SK-N-SH (cell line): Measurements from ENCODE around the gene PITPNM3.

Source experiments
- CHD2 ChIP-seq: fragments of 150-350 bp; IDR thresholded peaks from 2 replicates; pipeline ENCODE4 v1.6.1; 2018; ENCODE audit warnings: low read length; ENCODE audit not compliant: partially characterized antibody
- EP300 ChIP-seq, 2 experiments: IDR thresholded peaks; 2 replicates each; pipeline versions ENCODE4 v1.4.0 to v1.6.1; 2012; ENCODE audit warnings: borderline replicate concordance in 1 of 2, low read depth in 1 of 2, low read length in 1 of 2
- EZH2phosphoT487 ChIP-seq: fragments of 200-600 bp; sonication (generic); IDR thresholded peaks from 2 replicates; pipeline ENCODE4 v1.6.1; 2017; ENCODE audit warnings: low read depth, mixed run types, mild to moderate bottlenecking, antibody characterized with exemption, moderate library complexity, borderline replicate concordance
- GABPA ChIP-seq: IDR thresholded peaks from 2 replicates; pipeline ENCODE4 v1.4.0; 2012; ENCODE audit warnings: low read depth, mild to moderate bottlenecking
- NRF1 ChIP-seq: IDR thresholded peaks from 2 replicates; pipeline ENCODE4 v1.6.1; 2012; ENCODE audit warnings: low read depth, mild to moderate bottlenecking, low read length
- POLR2AphosphoS5 ChIP-seq: IDR thresholded peaks from 2 replicates; pipeline ENCODE4 v1.6.1; 2012; ENCODE audit warnings: low read depth, low read length
- SMC3 ChIP-seq: IDR thresholded peaks from 2 replicates; pipeline ENCODE4 v1.6.1; 2012; ENCODE audit warnings: low read depth, low read length, improper control_type of control experiment
- TEAD4 ChIP-seq: IDR thresholded peaks from 2 replicates; pipeline ENCODE4 v1.4.0; 2012; ENCODE audit warnings: mild to moderate bottlenecking, borderline replicate concordance; ENCODE audit not compliant: insufficient read depth
- TF ChIP-seq, protein P1 (sequence below): fragments of 200-600 bp; sonication (generic); IDR thresholded peaks from 2 replicates; pipeline ENCODE4 v1.6.1; 2017; ENCODE audit warnings: antibody characterized with exemption, mild to moderate bottlenecking, moderate library complexity

DNA sequence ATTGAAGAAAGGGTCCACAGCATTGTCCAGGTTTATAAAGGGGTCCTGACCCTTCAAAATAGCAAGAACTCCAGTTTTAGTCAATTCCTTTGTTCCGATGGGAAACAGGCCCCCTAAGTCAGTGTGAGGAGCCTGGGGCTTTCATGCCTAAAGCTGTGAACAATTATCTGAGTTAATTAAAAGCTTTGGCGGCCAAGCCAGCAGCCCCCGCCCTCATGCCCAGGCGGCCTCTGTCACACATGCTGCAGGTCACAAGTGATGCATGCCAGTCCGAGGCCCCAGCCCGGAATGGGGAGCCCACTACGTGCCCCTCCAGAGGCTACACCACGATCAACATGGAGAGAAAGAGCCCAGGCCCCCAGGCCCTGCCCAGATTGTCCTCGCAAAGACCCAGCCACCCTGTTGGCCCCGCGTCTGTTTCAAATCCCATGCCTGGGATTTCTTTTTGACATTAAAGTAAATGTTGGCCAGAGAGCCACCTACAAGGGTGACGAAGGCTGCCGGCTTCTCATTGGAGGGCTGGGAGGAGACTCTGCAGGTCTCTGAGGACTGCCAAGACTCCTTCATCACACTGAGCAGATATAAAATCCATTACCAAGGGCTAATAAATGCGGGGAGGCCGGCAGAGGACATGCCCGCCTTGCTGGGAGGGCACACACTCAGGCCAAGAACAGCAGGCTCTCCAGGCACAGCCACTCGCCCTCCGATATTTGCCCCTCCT, 14.5 kb upstream of the PITPNM3 start:
- TF ChIP-seq POLR2AphosphoS5 = no peak
- TF ChIP-seq, protein P1, sequence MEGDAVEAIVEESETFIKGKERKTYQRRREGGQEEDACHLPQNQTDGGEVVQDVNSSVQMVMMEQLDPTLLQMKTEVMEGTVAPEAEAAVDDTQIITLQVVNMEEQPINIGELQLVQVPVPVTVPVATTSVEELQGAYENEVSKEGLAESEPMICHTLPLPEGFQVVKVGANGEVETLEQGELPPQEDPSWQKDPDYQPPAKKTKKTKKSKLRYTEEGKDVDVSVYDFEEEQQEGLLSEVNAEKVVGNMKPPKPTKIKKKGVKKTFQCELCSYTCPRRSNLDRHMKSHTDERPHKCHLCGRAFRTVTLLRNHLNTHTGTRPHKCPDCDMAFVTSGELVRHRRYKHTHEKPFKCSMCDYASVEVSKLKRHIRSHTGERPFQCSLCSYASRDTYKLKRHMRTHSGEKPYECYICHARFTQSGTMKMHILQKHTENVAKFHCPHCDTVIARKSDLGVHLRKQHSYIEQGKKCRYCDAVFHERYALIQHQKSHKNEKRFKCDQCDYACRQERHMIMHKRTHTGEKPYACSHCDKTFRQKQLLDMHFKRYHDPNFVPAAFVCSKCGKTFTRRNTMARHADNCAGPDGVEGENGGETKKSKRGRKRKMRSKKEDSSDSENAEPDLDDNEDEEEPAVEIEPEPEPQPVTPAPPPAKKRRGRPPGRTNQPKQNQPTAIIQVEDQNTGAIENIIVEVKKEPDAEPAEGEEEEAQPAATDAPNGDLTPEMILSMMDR = no peak
- no peak for TF ChIP-seq EZH2phosphoT487
- TF ChIP-seq NRF1 = no peak
- no peak for TF ChIP-seq CHD2
- no peak for TF ChIP-seq EP300 (IDR thresholded peaks at IDR 0.05; ENCODE audit: borderline replicate concordance in 1 of 2, low read depth in 1 of 2, low read length in 1 of 2)
- TF ChIP-seq TEAD4 = no peak
- TF ChIP-seq GABPA = no peak
- no peak for TF ChIP-seq SMC3
